GM18951 (cell line): ENCODE data around the gene STMN3.
"Not testable (repeated sequence)": the region's sequence is repeated elsewhere in the genome, so short reads cannot be mapped to it uniquely, and the experiment has no call there.

Source experiments
- POLR2A ChIP-seq: IDR thresholded peaks from 4 replicates; pipeline ENCODE4 v1.6.1; 2011; ENCODE audit warnings: mild to moderate bottlenecking; ENCODE audit not compliant: insufficient read length, insufficient read depth; ENCODE audit errors: extremely low read depth
- in situ Hi-C: fragments of 300-500 bp; cut with MboI; formaldehyde crosslinking; loops from one replicate; pipeline ENCODE4 v1.12.0; 2022; ENCODE audit warnings: low sequenced_read_pairs, mixed read lengths, inconsistent platforms; ENCODE audit not compliant: unreplicated experiment

The STMN3 gene

GRCh38 chr20:63653974-63654668 lies 897 bp upstream of the STMN3 start:
- in situ Hi-C loops = no loop called here

GRCh38 chr20:63652192-63652980 lies 838 bp downstream of the STMN3 start:
- in situ Hi-C loops = no loop called here

More at GRCh38 chr20:63653974-63654668, 897 bp upstream of the STMN3 start:
- no peak for TF ChIP-seq POLR2A

GRCh38 chr20:63651942-63652191 lies 1.4 kb downstream of the STMN3 start:
- in situ Hi-C loops = no loop called here

More at GRCh38 chr20:63652192-63652980, 838 bp downstream of the STMN3 start:
- TF ChIP-seq POLR2A = no peak

GRCh38 chr20:63650486-63650885 lies 2.7 kb downstream of the STMN3 start:
- in situ Hi-C loops = not testable (repeated sequence)

More at GRCh38 chr20:63651942-63652191, 1.4 kb downstream of the STMN3 start:
- TF ChIP-seq POLR2A = no peak

- no peak for TF ChIP-seq POLR2A
- in situ Hi-C loops = no loop called here
These were observed 4.2 kb downstream of the STMN3 start for GRCh38 chr20:63648895-63649589.

- no peak for TF ChIP-seq POLR2A
- in situ Hi-C loops = no loop called here
These were observed 5.0 kb downstream of the STMN3 start for GRCh38 chr20:63648190-63648589.

GRCh38 chr20:63645218-63645617 lies 8.0 kb downstream of the STMN3 start:
- in situ Hi-C loops = no loop called here
- no peak for TF ChIP-seq POLR2A

GRCh38 chr20:63643946-63644345 lies 9.3 kb downstream of the STMN3 start:
- in situ Hi-C loops = no loop called here
- TF ChIP-seq POLR2A = no peak

- no peak for TF ChIP-seq POLR2A
- in situ Hi-C loops = no loop called here
These were observed 9.7 kb downstream of the STMN3 start for GRCh38 chr20:63643499-63643898.

- in situ Hi-C loops = no loop called here
- TF ChIP-seq POLR2A = no peak
These were observed 10.5 kb downstream of the STMN3 start for GRCh38 chr20:63642527-63643247.

GRCh38 chr20:63641792-63642523 lies 11.3 kb downstream of the STMN3 start:
- TF ChIP-seq POLR2A = peak; percentile 42
- in situ Hi-C loops = no loop called here

- in situ Hi-C loops = no loop called here
- no peak for TF ChIP-seq POLR2A
These were observed 12.0 kb downstream of the STMN3 start for GRCh38 chr20:63641146-63641791.

- in situ Hi-C loops = not testable (repeated sequence)
These were observed 12.5 kb downstream of the STMN3 start for GRCh38 chr20:63640686-63641085.
